ENCODE results near the gene SLC9A6.
A peak's percentile ranks its signal among the peaks of the same experiment; 100 is the strongest.

SLC9A6 gene

DNA sequence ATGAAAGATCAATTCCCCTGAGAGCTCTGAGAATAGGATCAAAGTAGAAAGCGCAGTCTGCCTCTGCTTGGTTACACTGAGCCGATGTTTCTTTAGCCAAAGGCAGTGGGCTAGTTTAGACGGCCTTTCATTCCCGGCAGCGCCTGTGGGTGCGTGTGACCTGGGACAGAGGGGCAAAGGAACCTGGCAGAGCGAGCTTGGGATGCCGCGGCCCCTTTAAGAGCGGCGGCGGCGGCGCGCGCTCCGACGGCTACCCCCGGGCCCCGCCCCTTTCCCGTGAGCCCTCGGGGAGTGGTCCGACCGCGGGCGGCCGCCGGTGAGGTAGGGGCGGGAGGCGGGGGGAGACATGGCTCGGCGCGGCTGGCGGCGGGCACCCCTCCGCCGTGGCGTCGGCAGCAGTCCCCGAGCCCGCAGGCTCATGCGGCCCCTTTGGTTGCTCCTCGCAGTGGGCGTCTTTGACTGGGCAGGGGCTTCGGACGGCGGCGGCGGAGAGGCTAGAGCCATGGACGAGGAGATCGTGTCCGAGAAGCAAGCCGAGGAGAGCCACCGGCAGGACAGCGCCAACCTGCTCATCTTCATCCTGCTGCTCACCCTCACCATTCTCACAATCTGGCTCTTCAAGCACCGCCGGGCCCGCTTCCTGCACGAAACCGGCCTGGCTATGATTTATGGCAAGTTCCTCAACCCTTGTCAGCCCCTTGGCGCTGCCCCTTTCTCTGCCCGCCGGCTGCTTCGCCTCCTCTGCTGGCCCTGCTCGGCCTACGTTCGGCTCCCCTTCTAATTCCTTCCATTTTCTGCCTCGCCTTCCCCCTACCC lies at the start of gene SLC9A6:
SLC9A6 (plus strand) TSS at position 279 of the 816 bp plus-strand sequence; CDS start at position 503, 224 bp downstream.
- H3K4me1 Mint-ChIP-seq, result peaks cover 17% of the 10 kb centered on the region
- peak within 1 kb of the TSS; percentile 91 to 92 (median 92) for H3K4me3 Mint-ChIP-seq
- TF ChIP-seq, protein P1, sequence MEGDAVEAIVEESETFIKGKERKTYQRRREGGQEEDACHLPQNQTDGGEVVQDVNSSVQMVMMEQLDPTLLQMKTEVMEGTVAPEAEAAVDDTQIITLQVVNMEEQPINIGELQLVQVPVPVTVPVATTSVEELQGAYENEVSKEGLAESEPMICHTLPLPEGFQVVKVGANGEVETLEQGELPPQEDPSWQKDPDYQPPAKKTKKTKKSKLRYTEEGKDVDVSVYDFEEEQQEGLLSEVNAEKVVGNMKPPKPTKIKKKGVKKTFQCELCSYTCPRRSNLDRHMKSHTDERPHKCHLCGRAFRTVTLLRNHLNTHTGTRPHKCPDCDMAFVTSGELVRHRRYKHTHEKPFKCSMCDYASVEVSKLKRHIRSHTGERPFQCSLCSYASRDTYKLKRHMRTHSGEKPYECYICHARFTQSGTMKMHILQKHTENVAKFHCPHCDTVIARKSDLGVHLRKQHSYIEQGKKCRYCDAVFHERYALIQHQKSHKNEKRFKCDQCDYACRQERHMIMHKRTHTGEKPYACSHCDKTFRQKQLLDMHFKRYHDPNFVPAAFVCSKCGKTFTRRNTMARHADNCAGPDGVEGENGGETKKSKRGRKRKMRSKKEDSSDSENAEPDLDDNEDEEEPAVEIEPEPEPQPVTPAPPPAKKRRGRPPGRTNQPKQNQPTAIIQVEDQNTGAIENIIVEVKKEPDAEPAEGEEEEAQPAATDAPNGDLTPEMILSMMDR (IDR thresholded peaks at IDR 0.05; ENCODE audit: unreplicated experiment in 3 of 3), result no peak
- no peaks in the 10 kb centered on the region for H3K27me3 Mint-ChIP-seq (ENCODE audit: low read depth)
- no peaks in the 10 kb centered on the region for H3K36me3 Mint-ChIP-seq (ENCODE audit: low read depth)
- H3K9me3 Mint-ChIP-seq, result peaks cover 20% of the 10 kb centered on the region
- peak within 1 kb of the TSS; percentile 68 to 85 (median 73) for H3K27ac Mint-ChIP-seq

DNA sequence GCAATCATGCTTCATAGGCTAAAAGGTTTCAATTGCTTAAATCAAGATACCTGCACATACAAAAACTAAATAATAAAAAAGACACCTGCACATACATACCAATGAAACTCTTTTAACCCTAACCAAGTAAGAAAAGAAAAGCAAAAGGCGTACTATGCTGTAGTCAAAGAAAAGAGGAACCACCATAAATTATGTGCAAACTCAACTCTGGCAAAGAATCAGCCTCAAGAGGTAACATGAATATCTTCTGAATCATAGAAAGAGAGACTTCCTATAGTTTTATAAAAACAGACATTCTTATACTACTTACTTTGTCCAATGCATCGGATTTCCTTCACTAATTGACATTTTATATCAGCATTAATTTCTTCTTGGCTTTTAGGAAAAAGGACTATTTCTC lies 40.7 kb upstream of the SLC9A6 start:
- Mint-ChIP-seq H3K4me1 (no peaks in the 10 kb centered on the region), H3K36me3 (ENCODE audit: low read depth) (no peaks in the 10 kb centered on the region), H3K9me3 (peaks cover 22% of the 10 kb centered on the region), H3K27me3 (ENCODE audit: low read depth) (no peaks in the 10 kb centered on the region), H3K27ac (no peak overlapping the region), H3K4me3 (no peak overlapping the region)
- TF ChIP-seq, protein P1 (IDR thresholded peaks at IDR 0.05; ENCODE audit: unreplicated experiment in 3 of 3), result no peak

DNA sequence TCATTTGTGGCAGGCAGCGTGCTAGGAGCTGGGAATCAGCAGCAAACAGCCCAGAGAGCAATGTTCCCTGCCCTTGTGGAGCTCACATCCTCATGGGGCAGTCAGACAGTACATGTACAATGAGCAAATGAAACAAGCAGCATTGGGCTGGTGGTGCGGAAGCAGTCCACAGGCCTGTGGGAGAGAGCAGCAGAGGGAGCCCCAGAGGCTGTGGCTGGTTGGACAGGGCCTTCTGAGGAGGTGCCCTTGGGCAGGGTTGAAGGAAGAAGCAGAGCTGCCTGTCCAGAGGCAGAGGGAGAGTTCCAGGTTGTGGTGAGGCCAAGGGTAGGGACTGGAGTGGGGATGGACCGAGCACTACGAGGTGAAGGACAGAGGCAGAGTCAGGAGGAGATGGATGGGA lies 33.9 kb upstream of the SLC9A6 start:
- Mint-ChIP-seq H3K4me1 (no peaks in the 10 kb centered on the region), H3K36me3 (ENCODE audit: low read depth) (no peaks in the 10 kb centered on the region), H3K27ac (no peak overlapping the region)

DNA sequence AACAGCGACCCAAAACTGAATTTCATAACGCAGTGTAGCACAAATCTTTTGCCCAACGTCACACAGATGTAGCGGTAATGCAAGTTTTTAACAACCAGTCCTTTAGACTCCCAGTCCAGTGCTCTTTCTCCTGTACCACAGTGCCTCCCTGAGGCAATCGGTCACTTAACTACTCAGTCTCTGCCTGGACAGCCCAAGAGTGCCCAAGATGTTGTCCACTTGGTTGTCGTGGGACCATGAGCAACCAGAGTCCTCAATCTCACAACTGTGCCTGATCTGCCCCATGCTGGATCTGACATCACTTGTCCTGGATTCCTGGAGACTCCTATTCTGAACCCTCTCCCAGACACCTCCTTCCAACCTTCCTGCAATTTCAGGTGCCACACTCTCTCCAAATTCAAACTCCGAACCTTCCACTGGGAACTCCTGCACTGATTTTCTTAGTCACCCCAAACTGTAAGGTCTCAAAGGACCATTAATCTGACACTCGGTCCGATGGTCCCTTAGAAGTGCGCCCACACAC lies 12.1 kb upstream of the SLC9A6 start:
- TF ChIP-seq, protein P1 (IDR thresholded peaks at IDR 0.05; ENCODE audit: unreplicated experiment in 3 of 3), result no peak
- peak overlapping the region; percentile 92 to 100 (median 99) for H3K27ac Mint-ChIP-seq
- H3K4me1 Mint-ChIP-seq, result peaks cover 14% of the 10 kb centered on the region
- no peaks in the 10 kb centered on the region for H3K27me3 Mint-ChIP-seq (ENCODE audit: low read depth)
- peaks cover 6% of the 10 kb centered on the region for H3K9me3 Mint-ChIP-seq
- H3K36me3 Mint-ChIP-seq (ENCODE audit: low read depth), result no peaks in the 10 kb centered on the region
- H3K4me3 Mint-ChIP-seq, result peak overlapping the region; percentile 93 to 98 (median 94)

More for the DNA sequence above, 33.9 kb upstream of the SLC9A6 start:
- Mint-ChIP-seq H3K4me3 (no peak overlapping the region), H3K9me3 (peaks cover under 1% of the 10 kb centered on the region), H3K27me3 (ENCODE audit: low read depth) (no peaks in the 10 kb centered on the region)
- TF ChIP-seq, protein P1 (IDR thresholded peaks at IDR 0.05; ENCODE audit: unreplicated experiment in 3 of 3), result no peak

DNA sequence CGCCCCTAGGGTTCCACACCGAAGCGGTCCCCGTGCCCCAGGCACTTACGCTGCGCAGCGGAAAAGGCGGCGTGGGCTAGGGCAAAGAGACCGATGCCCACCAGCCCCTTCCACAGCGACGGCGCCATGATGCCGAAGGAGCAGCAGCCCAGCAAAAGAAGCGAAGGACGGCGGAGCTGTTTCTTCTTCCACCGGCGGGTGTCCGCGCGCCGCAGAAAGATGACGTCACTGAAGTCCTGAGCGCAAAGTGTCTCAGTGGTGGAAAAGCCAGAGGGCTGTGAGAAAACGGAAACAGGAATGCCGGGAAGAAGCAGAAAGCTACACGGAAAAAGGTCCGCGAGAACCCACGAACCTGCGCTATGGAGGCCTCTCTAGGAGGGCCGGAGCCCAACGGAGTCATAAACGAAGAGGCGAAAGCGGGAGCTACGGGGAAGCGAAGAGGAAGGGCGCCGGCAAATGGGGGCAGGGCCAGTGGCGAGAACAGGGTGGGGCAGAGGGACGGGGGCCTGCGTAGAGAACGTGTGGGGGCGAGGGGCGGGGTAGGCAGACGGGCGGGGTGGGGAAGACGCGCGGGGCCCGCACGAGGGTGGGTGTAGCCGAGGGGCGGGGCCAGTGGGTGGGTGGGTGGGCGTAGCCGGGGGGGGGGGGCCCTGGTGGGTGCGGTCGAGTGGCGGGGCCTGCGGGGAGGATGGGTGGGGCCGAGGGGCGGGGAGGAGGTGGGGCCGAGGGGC lies 11.5 kb upstream of the SLC9A6 start, which contains the start of gene MMGT1:
MMGT1 (minus strand) TSS at position 441 of the 731 bp plus-strand sequence; CDS start at position 128, 313 bp downstream.
- H3K27me3 Mint-ChIP-seq (ENCODE audit: low read depth), result no peaks in the 10 kb centered on the region
- TF ChIP-seq, protein P1 (IDR thresholded peaks at IDR 0.05; ENCODE audit: unreplicated experiment in 3 of 3), result no peak
- H3K36me3 Mint-ChIP-seq (ENCODE audit: low read depth), result no peaks in the 10 kb centered on the region
- peaks cover 6% of the 10 kb centered on the region for H3K9me3 Mint-ChIP-seq
- peak within 1 kb of the TSS; percentile 92 to 100 (median 99) for H3K27ac Mint-ChIP-seq
- H3K4me3 Mint-ChIP-seq, result peak within 1 kb of the TSS; percentile 93 to 98 (median 94)
- peaks cover 14% of the 10 kb centered on the region for H3K4me1 Mint-ChIP-seq
